ENCODE measurements around the gene PATJ.

The PATJ gene

GRCh38 chr1:61978796-61979195 is 236.5 kb downstream of the PATJ start:
- H3K4me3 ChIP-seq (replicated peaks; ENCODE audit: insufficient read depth, low read length), result no peak overlapping the region
- TF ChIP-seq CTCF (IDR thresholded peaks at IDR 0.05; ENCODE audit: insufficient read depth, low read length) (no peak), GABPA (IDR thresholded peaks at IDR 0.05; ENCODE audit: low read depth) (no peak), REST (IDR thresholded peaks at IDR 0.05; ENCODE audit: insufficient replicate concordance, low read depth) (no peak), SPI1 (IDR thresholded peaks at IDR 0.05; ENCODE audit: borderline replicate concordance, low read depth) (no peak), POLR2AphosphoS5 (IDR thresholded peaks at IDR 0.05; ENCODE audit: low read depth) (no peak)
- no peaks in the 10 kb centered on the region for H3K27me3 ChIP-seq (ENCODE audit: insufficient read depth, poor library complexity, severe bottlenecking)
- H3K27ac ChIP-seq (replicated peaks), result no peak overlapping the region
- no peak for DNase-seq (ENCODE audit: low read depth in 1 of 2, low spot score in 1 of 2)

GRCh38 chr1:61979729-61980128 is 237.4 kb downstream of the PATJ start:
- TF ChIP-seq GABPA (IDR thresholded peaks at IDR 0.05; ENCODE audit: low read depth) (no peak), SPI1 (IDR thresholded peaks at IDR 0.05; ENCODE audit: borderline replicate concordance, low read depth) (no peak), REST (IDR thresholded peaks at IDR 0.05; ENCODE audit: insufficient replicate concordance, low read depth) (no peak), POLR2AphosphoS5 (IDR thresholded peaks at IDR 0.05; ENCODE audit: low read depth) (no peak)
- DNase-seq (ENCODE audit: low read depth in 1 of 2, low spot score in 1 of 2), result no peak
- Histone ChIP-seq H3K27me3 (ENCODE audit: insufficient read depth, poor library complexity, severe bottlenecking) (no peaks in the 10 kb centered on the region), H3K27ac (replicated peaks) (no peak overlapping the region), H3K4me3 (replicated peaks; ENCODE audit: insufficient read depth, low read length) (no peak overlapping the region)

GRCh38 chr1:61980561-61980960 is 238.3 kb downstream of the PATJ start:
- no peak for DNase-seq (ENCODE audit: low read depth in 1 of 2, low spot score in 1 of 2)
- no peak overlapping the region for H3K27ac ChIP-seq (replicated peaks)
- no peak overlapping the region for H3K4me3 ChIP-seq (replicated peaks; ENCODE audit: insufficient read depth, low read length)
- H3K27me3 ChIP-seq (ENCODE audit: insufficient read depth, poor library complexity, severe bottlenecking), result no peaks in the 10 kb centered on the region
- TF ChIP-seq REST (IDR thresholded peaks at IDR 0.05; ENCODE audit: insufficient replicate concordance, low read depth), result no peak
- no peak for TF ChIP-seq SPI1 (IDR thresholded peaks at IDR 0.05; ENCODE audit: borderline replicate concordance, low read depth)
- TF ChIP-seq CTCF (IDR thresholded peaks at IDR 0.05; ENCODE audit: insufficient read depth, low read length), result no peak
- TF ChIP-seq GABPA (IDR thresholded peaks at IDR 0.05; ENCODE audit: low read depth), result no peak
- TF ChIP-seq POLR2AphosphoS5 (IDR thresholded peaks at IDR 0.05; ENCODE audit: low read depth), result no peak

Data from HL-60 (cell line).